ENCODE data around the gene ADGRV1. TPM values are rescaled to one million over a fixed set of nuclear protein-coding genes. Genes with fewer than 3 reads are reported as not detected.
"Not testable (repeated sequence)": the region's sequence is repeated elsewhere in the genome, so short reads cannot be mapped to it uniquely, and the experiment has no call there.

ADGRV1 gene
- total RNA-seq, 1 experiment from 2014 or later = 6.8 TPM

DNA sequence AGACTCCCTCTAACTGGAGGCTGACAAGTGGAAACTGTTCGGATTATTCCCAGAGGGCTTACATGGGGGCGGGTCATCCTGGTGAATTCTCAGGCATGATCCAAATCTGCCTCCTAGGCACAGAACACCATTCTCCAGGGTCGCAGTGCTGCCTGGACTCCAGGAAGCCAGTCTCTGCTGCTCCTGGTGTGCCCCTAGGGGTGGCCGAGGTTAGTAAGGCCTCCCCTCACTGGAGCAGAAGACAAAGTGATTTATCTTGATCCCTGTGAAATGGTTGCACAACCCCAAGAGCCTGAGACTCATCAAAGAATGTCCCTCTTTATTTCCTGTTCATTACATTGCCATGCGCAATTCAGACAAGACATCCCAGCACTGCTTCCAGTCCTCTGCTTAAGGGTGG lies 17.1 kb downstream of the ADGRV1 start:
- BruUV-seq (replicated peaks) = no TSS peak
- CTCF ChIA-PET = no interaction called here
- intact Hi-C loops (cut with micrococcal nuclease; ENCODE audit: unreplicated experiment) = no loop called here
- Histone ChIP-seq H3K36me3 (ENCODE audit: insufficient read depth, low read length, poor library complexity, severe bottlenecking) (no peaks in the 10 kb centered on the region), H3K4me1 (ENCODE audit: insufficient read depth, low read length, poor library complexity, severe bottlenecking) (no peaks in the 10 kb centered on the region), H3K27ac (ENCODE audit: low read depth, low read length, poor library complexity, severe bottlenecking) (no peak overlapping the region), H3K9me3 (ENCODE audit: low read depth, low read length, poor library complexity, severe bottlenecking) (no peaks in the 10 kb centered on the region), H3K4me3 (ENCODE audit: low read depth, low read length, poor library complexity, severe bottlenecking) (no peak overlapping the region), H3K27me3 (replicated peaks; ENCODE audit: insufficient read depth, low read depth, low read length, poor library complexity) (no peaks in the 10 kb centered on the region)
- POLR2A ChIA-PET (ENCODE audit: low non-redundant PET) = no interaction called here
- no peak for TF ChIP-seq EZH2 (IDR thresholded peaks at IDR 0.05; ENCODE audit: borderline replicate concordance, low read depth, low read length, poor library complexity, severe bottlenecking)
- TF ChIP-seq, protein P1, sequence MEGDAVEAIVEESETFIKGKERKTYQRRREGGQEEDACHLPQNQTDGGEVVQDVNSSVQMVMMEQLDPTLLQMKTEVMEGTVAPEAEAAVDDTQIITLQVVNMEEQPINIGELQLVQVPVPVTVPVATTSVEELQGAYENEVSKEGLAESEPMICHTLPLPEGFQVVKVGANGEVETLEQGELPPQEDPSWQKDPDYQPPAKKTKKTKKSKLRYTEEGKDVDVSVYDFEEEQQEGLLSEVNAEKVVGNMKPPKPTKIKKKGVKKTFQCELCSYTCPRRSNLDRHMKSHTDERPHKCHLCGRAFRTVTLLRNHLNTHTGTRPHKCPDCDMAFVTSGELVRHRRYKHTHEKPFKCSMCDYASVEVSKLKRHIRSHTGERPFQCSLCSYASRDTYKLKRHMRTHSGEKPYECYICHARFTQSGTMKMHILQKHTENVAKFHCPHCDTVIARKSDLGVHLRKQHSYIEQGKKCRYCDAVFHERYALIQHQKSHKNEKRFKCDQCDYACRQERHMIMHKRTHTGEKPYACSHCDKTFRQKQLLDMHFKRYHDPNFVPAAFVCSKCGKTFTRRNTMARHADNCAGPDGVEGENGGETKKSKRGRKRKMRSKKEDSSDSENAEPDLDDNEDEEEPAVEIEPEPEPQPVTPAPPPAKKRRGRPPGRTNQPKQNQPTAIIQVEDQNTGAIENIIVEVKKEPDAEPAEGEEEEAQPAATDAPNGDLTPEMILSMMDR (conservative IDR thresholded peaks at IDR 0.05; ENCODE audit: low read depth, low read length) = no peak
- DNase-seq (ENCODE audit: low spot score) = no peak

DNA sequence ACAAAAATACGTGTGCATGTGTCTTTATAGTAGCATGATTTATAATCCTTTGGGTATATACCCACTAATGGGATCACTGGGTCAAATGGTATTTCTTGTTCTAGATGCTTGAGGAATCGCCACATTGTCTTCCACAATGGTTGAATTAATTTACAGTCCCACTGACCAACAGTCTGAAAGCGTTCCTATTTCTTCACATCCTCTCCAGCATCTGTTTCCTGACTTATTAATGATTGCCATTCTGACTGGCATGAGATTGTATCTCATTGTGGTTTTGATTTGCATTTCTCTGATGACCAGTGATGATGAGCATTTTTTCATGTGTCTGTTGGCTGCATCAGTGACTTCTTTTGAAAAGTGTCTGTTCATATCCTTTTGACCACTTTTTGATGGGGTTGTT lies 18.0 kb downstream of the ADGRV1 start:
- DNase-seq (ENCODE audit: low spot score); H3K27me3 ChIP-seq (replicated peaks; ENCODE audit: insufficient read depth, low read depth, low read length, poor library complexity); BruUV-seq (replicated peaks); intact Hi-C loops (cut with micrococcal nuclease; ENCODE audit: unreplicated experiment); H3K4me3 ChIP-seq (ENCODE audit: low read depth, low read length, poor library complexity, severe bottlenecking); CTCF ChIA-PET; H3K36me3 ChIP-seq (ENCODE audit: insufficient read depth, low read length, poor library complexity, severe bottlenecking); H3K27ac ChIP-seq (ENCODE audit: low read depth, low read length, poor library complexity, severe bottlenecking); H3K9me3 ChIP-seq (ENCODE audit: low read depth, low read length, poor library complexity, severe bottlenecking); POLR2A ChIA-PET (ENCODE audit: low non-redundant PET); H3K4me1 ChIP-seq (ENCODE audit: insufficient read depth, low read length, poor library complexity, severe bottlenecking): not testable (repeated sequence)

DNA sequence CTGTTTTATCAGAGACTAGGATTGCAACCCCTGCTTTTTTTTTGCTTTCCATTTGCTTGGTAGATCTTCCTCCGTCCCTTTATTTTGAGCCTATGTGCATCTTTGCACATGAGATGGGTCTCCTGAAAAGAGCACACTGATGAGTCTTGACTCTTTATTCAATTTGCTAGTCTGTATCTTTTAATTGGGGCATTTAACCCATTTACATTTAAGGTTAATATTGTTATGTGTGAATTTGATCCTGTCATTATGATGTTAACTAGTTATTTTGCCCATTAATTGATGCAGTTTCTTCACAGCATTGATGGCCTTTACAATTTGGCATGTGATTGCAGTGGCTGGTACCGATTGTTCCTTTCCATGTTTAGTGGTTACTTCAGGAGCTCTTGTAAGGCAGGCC lies 21.3 kb downstream of the ADGRV1 start:
- DNase-seq (ENCODE audit: low spot score); POLR2A ChIA-PET (ENCODE audit: low non-redundant PET); H3K36me3 ChIP-seq (ENCODE audit: insufficient read depth, low read length, poor library complexity, severe bottlenecking); H3K4me3 ChIP-seq (ENCODE audit: low read depth, low read length, poor library complexity, severe bottlenecking); H3K4me1 ChIP-seq (ENCODE audit: insufficient read depth, low read length, poor library complexity, severe bottlenecking); intact Hi-C loops (cut with micrococcal nuclease; ENCODE audit: unreplicated experiment); H3K27ac ChIP-seq (ENCODE audit: low read depth, low read length, poor library complexity, severe bottlenecking); H3K9me3 ChIP-seq (ENCODE audit: low read depth, low read length, poor library complexity, severe bottlenecking); CTCF ChIA-PET; BruUV-seq (replicated peaks); H3K27me3 ChIP-seq (replicated peaks; ENCODE audit: insufficient read depth, low read depth, low read length, poor library complexity): not testable (repeated sequence)

DNA sequence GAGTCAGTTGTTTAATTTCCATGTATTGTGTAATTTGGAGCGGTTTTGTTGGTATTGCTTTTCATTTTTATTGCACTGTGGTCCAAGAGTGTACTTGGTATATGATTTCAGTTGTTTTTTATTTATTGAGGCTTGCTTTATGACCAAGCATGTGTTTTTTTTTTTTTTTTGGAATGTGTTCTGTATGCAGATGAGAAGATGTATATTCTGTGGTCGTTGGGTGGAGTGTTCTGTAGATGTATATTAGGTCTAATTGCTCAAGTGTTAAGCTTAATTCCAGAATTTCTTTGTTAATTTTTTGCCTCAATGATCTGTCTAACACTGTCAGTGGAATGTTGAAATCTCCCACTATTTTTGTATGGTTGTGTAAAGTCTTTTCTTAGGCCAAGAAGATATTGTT lies 23.4 kb downstream of the ADGRV1 start:
- H3K27ac ChIP-seq (ENCODE audit: low read depth, low read length, poor library complexity, severe bottlenecking) = no peak overlapping the region
- no peak overlapping the region for H3K4me3 ChIP-seq (ENCODE audit: low read depth, low read length, poor library complexity, severe bottlenecking)
- no peaks in the 10 kb centered on the region for H3K27me3 ChIP-seq (replicated peaks; ENCODE audit: insufficient read depth, low read depth, low read length, poor library complexity)
- H3K4me1 ChIP-seq (ENCODE audit: insufficient read depth, low read length, poor library complexity, severe bottlenecking) = no peaks in the 10 kb centered on the region
- H3K9me3 ChIP-seq (ENCODE audit: low read depth, low read length, poor library complexity, severe bottlenecking) = no peaks in the 10 kb centered on the region
- BruUV-seq (replicated peaks) = no TSS peak
- CTCF ChIA-PET = no interaction called here
- intact Hi-C loops (cut with micrococcal nuclease; ENCODE audit: unreplicated experiment) = no loop called here
- no peak for TF ChIP-seq EZH2 (IDR thresholded peaks at IDR 0.05; ENCODE audit: borderline replicate concordance, low read depth, low read length, poor library complexity, severe bottlenecking)
- TF ChIP-seq, protein P1 (conservative IDR thresholded peaks at IDR 0.05; ENCODE audit: low read depth, low read length) = no peak
- H3K36me3 ChIP-seq (ENCODE audit: insufficient read depth, low read length, poor library complexity, severe bottlenecking) = no peaks in the 10 kb centered on the region
- no peak for DNase-seq (ENCODE audit: low spot score)
- POLR2A ChIA-PET (ENCODE audit: low non-redundant PET) = no interaction called here

Measured in A673 (cell line).